ENCODE data around the gene ARHGAP27.

ARHGAP27 gene

DNA sequence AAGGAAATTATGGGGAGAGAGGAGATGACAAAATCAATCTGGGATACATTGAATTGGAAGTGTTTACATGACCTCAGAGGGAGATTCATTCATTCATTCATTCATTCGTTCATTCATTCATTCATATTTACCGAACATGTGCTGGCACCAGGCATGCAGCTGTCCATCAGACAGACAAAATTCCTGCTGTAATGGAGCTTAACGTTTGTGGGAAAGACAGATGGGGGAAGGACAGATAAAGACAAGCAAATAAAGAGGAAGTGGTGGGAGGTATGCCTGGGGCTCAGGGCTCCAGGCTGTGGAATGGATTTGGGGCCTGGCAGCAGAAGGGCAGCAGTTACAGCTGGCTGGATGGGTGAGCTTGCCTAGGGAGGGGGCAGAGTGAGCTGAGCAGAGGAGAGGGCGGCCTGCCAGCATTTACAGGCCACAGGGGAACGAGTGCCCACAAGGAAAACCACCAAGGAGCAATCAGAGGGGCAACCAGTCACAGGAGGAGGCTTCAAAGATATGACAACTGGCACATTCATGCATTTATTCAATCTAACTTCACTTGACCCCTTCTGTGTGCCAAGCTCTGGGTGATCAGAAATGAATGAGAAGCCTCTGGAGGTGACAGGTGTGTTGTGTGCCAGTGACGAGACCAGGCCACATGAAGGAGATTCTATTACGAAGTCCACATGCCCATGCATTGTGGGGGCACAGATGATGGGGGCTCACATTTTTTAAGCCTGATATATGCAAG lies 48.5 kb downstream of the ARHGAP27 start:
- TF ChIP-seq, protein P1, sequence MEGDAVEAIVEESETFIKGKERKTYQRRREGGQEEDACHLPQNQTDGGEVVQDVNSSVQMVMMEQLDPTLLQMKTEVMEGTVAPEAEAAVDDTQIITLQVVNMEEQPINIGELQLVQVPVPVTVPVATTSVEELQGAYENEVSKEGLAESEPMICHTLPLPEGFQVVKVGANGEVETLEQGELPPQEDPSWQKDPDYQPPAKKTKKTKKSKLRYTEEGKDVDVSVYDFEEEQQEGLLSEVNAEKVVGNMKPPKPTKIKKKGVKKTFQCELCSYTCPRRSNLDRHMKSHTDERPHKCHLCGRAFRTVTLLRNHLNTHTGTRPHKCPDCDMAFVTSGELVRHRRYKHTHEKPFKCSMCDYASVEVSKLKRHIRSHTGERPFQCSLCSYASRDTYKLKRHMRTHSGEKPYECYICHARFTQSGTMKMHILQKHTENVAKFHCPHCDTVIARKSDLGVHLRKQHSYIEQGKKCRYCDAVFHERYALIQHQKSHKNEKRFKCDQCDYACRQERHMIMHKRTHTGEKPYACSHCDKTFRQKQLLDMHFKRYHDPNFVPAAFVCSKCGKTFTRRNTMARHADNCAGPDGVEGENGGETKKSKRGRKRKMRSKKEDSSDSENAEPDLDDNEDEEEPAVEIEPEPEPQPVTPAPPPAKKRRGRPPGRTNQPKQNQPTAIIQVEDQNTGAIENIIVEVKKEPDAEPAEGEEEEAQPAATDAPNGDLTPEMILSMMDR (IDR thresholded peaks at IDR 0.05) = no peak
- H3K27me3 ChIP-seq = peaks cover 0 to 29% of the 10 kb centered on the region in 2 donors
- H3K36me3 ChIP-seq = no peaks in the 10 kb centered on the region
- no peak for DNase-seq
- intact Hi-C loops (cut with DNase I; ENCODE audit: low total_unique reads) = loop anchor here (2.0 kb wide), 1 partner anchor 105 kb away; no protein-coding TSS in a partner anchor
- H3K27ac ChIP-seq = no peak overlapping the region
- peaks cover 0 to 12% (median 7%) of the 10 kb centered on the region in 4 donors for H3K4me1 ChIP-seq
- no peaks in the 10 kb centered on the region for H3K9me3 ChIP-seq
- no peak overlapping the region for H3K4me3 ChIP-seq

DNA sequence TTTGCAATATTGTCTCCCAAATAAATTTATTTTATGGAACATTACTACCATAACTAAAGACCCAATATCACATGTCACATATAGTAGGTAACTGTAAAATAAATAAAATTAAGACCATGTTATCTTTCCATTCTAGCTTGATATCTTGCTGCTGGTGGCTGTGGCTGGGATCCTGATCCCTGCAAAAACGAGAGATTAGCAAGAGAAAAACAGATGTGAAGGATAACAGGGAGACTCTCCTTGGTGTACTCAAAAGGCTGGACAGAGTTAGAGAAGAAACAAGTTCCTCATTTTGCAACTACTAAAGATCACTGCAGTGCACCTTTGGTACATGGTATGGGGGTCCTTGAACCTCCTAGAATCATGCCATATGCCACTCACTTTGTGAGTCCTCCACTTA lies 49.7 kb downstream of the ARHGAP27 start:
- no peak overlapping the region for H3K4me3 ChIP-seq
- H3K36me3 ChIP-seq = no peaks in the 10 kb centered on the region
- intact Hi-C loops (cut with DNase I; ENCODE audit: low total_unique reads) = no loop called here
- no peaks in the 10 kb centered on the region for H3K9me3 ChIP-seq
- H3K27ac ChIP-seq = no peak overlapping the region
- H3K27me3 ChIP-seq = peaks cover 0 to 16% of the 10 kb centered on the region in 2 donors
- no peak for DNase-seq
- peaks cover 0 to 12% (median 7%) of the 10 kb centered on the region in 4 donors for H3K4me1 ChIP-seq
- TF ChIP-seq, protein P1 (IDR thresholded peaks at IDR 0.05) = no peak

DNA sequence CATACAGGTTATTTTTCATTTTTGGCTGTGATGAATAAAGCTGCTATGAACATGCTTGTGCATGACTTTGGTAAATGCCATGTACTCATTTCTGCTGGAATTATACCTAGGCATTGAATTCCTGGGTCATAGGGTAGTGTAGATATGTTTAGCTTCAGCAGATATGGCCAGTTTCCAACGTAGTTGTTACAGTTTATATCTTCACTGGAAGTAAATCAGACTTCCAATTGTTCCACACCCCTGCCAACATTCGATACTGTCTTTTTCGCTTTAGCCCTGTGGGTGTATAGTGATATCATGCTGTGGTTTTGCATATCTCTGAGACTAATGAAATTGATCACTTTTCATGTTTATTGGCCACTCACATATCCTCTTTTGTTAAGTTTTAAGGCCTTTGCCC lies 50.4 kb downstream of the ARHGAP27 start:
- Histone ChIP-seq H3K27ac (no peak overlapping the region), H3K9me3 (no peaks in the 10 kb centered on the region), H3K4me1 (peaks cover 0 to 12% (median 7%) of the 10 kb centered on the region in 4 donors), H3K27me3 (peaks cover 0 to 12% of the 10 kb centered on the region in 2 donors), H3K4me3 (no peak overlapping the region), H3K36me3 (no peaks in the 10 kb centered on the region)
- intact Hi-C loops (cut with DNase I; ENCODE audit: low total_unique reads) = no loop called here
- TF ChIP-seq, protein P1 (IDR thresholded peaks at IDR 0.05) = no peak
- no peak for DNase-seq

DNA sequence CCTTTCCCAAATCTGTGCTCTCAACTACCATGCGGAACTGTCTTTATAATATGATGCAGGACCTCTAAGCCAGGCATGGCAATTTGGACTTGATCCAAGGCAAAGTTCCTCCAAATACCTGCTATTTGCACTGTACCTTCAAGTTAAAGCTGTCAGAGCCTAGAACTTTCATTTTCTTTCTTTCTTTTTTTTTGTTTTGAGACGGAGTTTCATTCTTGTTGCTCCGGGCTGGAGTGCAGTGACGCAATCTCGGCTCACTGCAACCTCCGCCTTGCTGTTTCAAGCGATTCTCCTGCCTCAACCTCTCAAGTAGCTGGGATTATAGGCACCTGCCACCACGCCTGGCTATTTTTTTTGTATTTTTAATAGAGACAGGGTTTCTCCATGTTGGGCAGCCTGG lies 51.7 kb downstream of the ARHGAP27 start:
- Histone ChIP-seq H3K4me3 (no peak overlapping the region), H3K27me3 (peaks cover 0 to 12% of the 10 kb centered on the region in 2 donors), H3K9me3 (no peaks in the 10 kb centered on the region), H3K27ac (no peak overlapping the region), H3K4me1 (peaks cover 0 to 12% (median 7%) of the 10 kb centered on the region in 4 donors), H3K36me3 (no peaks in the 10 kb centered on the region)
- intact Hi-C loops (cut with DNase I; ENCODE audit: low total_unique reads) = no loop called here
- no peak for DNase-seq
- TF ChIP-seq, protein P1 (IDR thresholded peaks at IDR 0.05) = no peak

DNA sequence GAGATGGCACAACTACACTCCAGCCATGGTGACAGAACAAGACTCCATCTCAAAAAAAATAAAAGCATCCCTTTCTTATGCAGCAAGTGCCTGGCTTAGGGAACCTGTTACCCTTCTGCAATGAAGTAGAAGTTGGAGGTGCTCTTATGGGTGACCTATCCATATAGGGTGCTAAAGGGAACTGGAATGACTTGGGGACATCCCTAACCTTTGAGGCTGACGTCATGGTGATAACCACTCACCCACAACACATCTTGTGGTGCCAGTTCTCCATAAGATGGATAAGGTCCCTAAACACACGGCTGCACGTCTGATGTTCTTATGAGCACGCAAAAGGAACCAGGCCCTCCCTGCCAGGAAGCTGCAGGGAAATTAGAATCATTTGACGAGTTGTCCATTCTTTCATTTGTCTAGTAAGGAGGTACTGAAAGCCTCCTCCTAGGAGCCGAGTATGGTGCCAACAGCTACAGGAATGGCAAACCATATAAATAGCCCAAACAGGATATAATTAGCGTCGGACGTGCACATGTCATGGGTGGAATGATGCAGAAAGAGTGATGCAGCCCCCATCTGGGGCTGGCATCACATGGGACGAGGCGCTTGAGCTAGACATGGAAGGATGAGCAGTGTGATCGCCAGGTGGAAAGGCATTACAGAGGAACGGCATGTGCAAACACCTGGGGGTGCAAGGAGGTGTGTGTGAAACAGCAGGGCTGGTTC lies 52.5 kb downstream of the ARHGAP27 start:
- H3K9me3 ChIP-seq = no peaks in the 10 kb centered on the region

More for the DNA sequence above, 52.5 kb downstream of the ARHGAP27 start:
- DNase-seq = no peak
- TF ChIP-seq, protein P1 (IDR thresholded peaks at IDR 0.05) = no peak
- Histone ChIP-seq H3K27ac (no peak overlapping the region), H3K27me3 (peaks cover 0 to 10% of the 10 kb centered on the region in 2 donors), H3K36me3 (no peaks in the 10 kb centered on the region), H3K4me3 (no peak overlapping the region), H3K4me1 (peaks cover 0 to 8% (median 4%) of the 10 kb centered on the region in 4 donors)
- intact Hi-C loops (cut with DNase I; ENCODE audit: low total_unique reads) = no loop called here

Data from tibial artery (tissue), 4 donors.